ENCODE data around the gene GRIK4.
"Not testable (repeated sequence)": the region's sequence is repeated elsewhere in the genome, so short reads cannot be mapped to it uniquely, and the experiment has no call there.

GRIK4 gene

DNA sequence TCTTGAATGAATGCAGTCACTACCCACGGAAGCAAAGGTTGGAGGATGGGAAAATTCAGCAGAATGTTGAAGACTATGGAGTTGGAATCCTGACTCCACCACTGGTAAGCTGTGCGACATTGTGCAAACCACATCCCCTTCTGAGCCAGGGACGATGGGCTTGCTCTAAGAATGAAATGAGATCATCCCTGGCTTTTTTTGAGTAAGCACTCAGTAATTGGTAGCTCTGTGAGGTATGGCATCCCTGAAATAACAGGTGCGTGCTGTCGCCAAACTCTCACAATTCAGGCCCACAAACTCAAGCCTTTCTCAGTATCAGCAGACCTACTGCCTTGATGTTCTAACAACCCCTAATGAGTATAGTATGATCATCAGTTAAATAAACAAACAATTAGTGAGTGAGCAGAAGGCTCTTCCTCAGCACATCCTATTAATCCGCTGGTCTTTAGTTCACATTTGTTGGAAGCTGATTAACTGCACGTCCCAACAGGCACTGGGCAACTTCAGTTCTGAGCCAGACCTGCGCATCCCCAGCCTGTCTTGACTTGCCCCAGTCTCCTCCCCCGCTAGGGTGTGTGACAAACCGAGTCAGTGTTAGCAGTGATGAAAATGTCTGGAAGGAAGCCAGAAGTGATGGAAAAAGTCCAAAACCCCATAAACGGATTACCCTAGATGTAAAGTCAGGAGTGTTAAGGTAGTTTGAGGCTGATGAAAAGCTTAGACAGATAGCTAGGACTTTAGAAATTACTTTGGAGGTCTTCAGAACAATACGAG, 235.5 kb downstream of the GRIK4 start:
- Histone ChIP-seq H3K9me3 (ENCODE audit: low read length) (no peaks in the 10 kb centered on the region), H3K27me3 (ENCODE audit: control insufficient read depth in 1 of 2, insufficient read depth in 2 of 2, low read length in 2 of 2) (no peaks in the 10 kb centered on the region), H3K27ac (ENCODE audit: low read depth, low read length) (no peak overlapping the region), H3K36me3 (ENCODE audit: insufficient read depth, low read length) (no peaks in the 10 kb centered on the region), H3K4me3 (ENCODE audit: low read depth in 1 of 2, low read length in 2 of 2) (no peak overlapping the region), H3K9ac (ENCODE audit: low read length) (no peak overlapping the region), H3K4me1 (ENCODE audit: insufficient read depth, low read length) (no peaks in the 10 kb centered on the region)

GRCh38 chr11:120747850-120748814, 236.6 kb downstream of the GRIK4 start:
- no peak overlapping the region for H3K27ac ChIP-seq (ENCODE audit: low read depth, low read length)
- H3K36me3 ChIP-seq (ENCODE audit: insufficient read depth, low read length): no peaks in the 10 kb centered on the region
- H3K4me1 ChIP-seq (ENCODE audit: insufficient read depth, low read length): no peaks in the 10 kb centered on the region
- no peaks in the 10 kb centered on the region for H3K9me3 ChIP-seq (ENCODE audit: low read length)
- H3K27me3 ChIP-seq (ENCODE audit: control insufficient read depth in 1 of 2, insufficient read depth in 2 of 2, low read length in 2 of 2): no peaks in the 10 kb centered on the region
- H3K4me3 ChIP-seq (ENCODE audit: low read depth in 1 of 2, low read length in 2 of 2): no peak overlapping the region
- no peak overlapping the region for H3K9ac ChIP-seq (ENCODE audit: low read length)

DNA sequence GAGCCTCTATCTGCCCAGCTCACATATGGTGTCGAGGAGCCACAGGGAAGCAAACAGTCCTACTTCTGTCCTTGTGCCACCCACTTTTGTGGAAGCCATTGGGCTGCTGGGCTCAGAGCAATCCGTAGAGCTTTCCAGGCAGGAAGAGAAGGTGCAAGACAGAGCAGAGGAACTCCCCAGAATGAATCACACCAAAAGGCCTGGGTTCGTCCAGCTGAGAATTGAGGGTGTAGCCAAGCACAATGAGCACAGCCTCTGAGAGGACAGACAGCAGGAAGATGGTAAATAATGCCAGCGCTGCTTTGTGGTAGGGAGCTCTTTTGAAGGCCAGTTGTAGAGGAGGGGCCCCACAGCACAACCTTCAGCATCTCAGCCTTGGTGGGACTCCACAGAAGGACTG, 237.8 kb downstream of the GRIK4 start:
- Histone ChIP-seq H3K9me3 (ENCODE audit: low read length) (no peaks in the 10 kb centered on the region), H3K27me3 (ENCODE audit: control insufficient read depth in 1 of 2, insufficient read depth in 2 of 2, low read length in 2 of 2) (no peaks in the 10 kb centered on the region), H3K36me3 (ENCODE audit: insufficient read depth, low read length) (no peaks in the 10 kb centered on the region), H3K9ac (ENCODE audit: low read length) (no peak overlapping the region), H3K4me1 (ENCODE audit: insufficient read depth, low read length) (no peaks in the 10 kb centered on the region), H3K4me3 (ENCODE audit: low read depth in 1 of 2, low read length in 2 of 2) (no peak overlapping the region), H3K27ac (ENCODE audit: low read depth, low read length) (no peak overlapping the region)

DNA sequence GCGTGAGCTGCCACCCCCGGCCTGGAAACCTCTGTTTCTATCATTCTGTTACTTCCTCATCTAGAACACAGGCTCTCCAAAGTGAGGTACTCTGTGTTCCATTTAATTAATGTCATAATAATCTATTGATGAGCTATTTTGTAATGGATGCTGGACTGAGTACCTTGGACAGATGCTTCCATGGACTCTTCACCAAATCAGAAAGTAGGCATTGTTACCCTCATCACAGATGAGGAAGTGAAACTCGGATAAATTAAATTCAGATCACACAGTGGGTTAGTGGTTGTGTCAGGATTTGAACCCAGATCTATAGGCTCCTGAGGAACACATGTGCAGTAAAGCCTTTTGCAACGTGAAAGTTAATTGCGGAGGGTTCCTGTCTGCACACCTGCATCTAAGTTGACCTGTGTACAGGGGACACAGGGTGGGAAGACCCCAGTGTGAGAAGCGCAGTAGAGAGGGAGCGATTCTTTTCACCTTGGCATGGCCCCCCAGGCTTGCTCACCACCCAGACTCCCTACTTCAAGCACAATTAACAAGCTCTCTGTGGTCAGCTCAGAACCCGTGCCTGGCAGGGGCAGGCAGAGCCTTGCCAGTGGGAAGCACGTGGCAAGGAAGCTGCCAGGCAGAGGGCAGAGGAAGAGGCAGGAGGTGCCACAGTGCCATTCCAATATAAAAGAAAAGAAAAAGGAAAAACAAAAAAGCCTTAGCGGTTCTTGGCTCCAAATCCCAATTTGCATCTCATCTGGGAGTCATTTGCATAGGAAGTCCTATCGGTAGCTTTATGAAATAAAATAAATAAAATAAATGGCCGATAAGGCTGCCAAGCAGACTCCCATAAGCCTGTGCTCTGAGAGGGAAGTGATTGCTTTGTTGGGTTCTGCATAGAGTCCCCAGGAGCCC, 239.3 kb downstream of the GRIK4 start:
- H3K36me3 ChIP-seq (ENCODE audit: insufficient read depth, low read length): no peaks in the 10 kb centered on the region
- H3K27me3 ChIP-seq (ENCODE audit: control insufficient read depth in 1 of 2, insufficient read depth in 2 of 2, low read length in 2 of 2): no peaks in the 10 kb centered on the region
- no peak overlapping the region for H3K27ac ChIP-seq (ENCODE audit: low read depth, low read length)
- H3K9ac ChIP-seq (ENCODE audit: low read length): no peak overlapping the region
- no peaks in the 10 kb centered on the region for H3K4me1 ChIP-seq (ENCODE audit: insufficient read depth, low read length)
- no peak overlapping the region for H3K4me3 ChIP-seq (ENCODE audit: low read depth in 1 of 2, low read length in 2 of 2)
- H3K9me3 ChIP-seq (ENCODE audit: low read length): no peaks in the 10 kb centered on the region

GRCh38 chr11:120751550-120751949, 240.0 kb downstream of the GRIK4 start:
- H3K9me3 ChIP-seq (ENCODE audit: low read length): no peaks in the 10 kb centered on the region
- H3K4me3 ChIP-seq (ENCODE audit: low read depth in 1 of 2, low read length in 2 of 2): no peak overlapping the region
- H3K27me3 ChIP-seq (ENCODE audit: control insufficient read depth in 1 of 2, insufficient read depth in 2 of 2, low read length in 2 of 2): no peaks in the 10 kb centered on the region
- no peak overlapping the region for H3K9ac ChIP-seq (ENCODE audit: low read length)
- no peaks in the 10 kb centered on the region for H3K4me1 ChIP-seq (ENCODE audit: insufficient read depth, low read length)
- H3K27ac ChIP-seq (ENCODE audit: low read depth, low read length): no peak overlapping the region
- H3K36me3 ChIP-seq (ENCODE audit: insufficient read depth, low read length): no peaks in the 10 kb centered on the region

DNA sequence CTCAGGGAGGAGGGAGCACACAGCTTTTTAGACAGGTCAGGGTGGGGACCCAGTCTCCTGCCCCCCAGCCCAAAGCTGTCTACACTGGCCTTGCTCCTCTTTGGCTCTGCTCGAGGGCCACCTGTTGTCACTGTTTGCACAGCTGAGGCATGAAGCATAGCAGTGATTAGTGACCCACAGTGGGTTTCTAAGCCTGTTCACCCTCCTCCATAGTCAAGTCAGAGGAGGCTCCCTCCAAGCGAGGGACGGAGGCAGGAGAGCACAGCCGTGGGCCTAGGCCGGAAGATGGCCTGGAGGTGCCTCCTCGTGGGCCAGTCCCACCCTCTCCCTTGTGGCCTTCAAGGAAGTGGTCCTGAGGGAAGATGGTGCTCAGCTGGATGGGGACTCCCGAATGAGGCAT, 241.1 kb downstream of the GRIK4 start:
- Histone ChIP-seq H3K36me3 (ENCODE audit: insufficient read depth, low read length) (no peaks in the 10 kb centered on the region), H3K4me1 (ENCODE audit: insufficient read depth, low read length) (no peaks in the 10 kb centered on the region), H3K27me3 (ENCODE audit: control insufficient read depth in 1 of 2, insufficient read depth in 2 of 2, low read length in 2 of 2) (no peaks in the 10 kb centered on the region), H3K9me3 (ENCODE audit: low read length) (no peaks in the 10 kb centered on the region), H3K27ac (ENCODE audit: low read depth, low read length) (no peak overlapping the region), H3K9ac (ENCODE audit: low read length) (no peak overlapping the region), H3K4me3 (ENCODE audit: low read depth in 1 of 2, low read length in 2 of 2) (no peak overlapping the region)

- no peaks in the 10 kb centered on the region for H3K4me1 ChIP-seq (ENCODE audit: insufficient read depth, low read length)
These were observed 245.4 kb downstream of the GRIK4 start for GRCh38 chr11:120756931-120757330.

DNA sequence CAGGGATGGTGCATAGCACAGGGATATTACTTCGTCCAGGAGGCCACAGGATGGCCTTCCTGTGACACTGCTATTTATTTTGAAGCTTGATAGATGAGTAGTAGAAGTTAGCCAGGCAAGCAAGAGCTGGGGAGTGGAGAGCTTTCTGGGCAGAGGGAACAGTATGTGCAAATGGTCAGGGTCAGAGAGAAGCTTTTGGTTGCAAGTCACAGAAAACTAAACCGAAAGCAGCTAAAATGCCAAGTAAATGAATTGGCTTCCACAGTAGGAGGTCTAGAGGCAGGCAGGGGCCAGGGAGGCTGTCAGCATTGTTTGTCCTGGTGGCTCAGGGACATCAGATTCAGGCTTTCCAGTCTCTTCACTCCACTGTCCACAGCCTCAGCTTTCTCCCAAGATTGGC, 247.5 kb downstream of the GRIK4 start:
- Histone ChIP-seq H3K27me3 (ENCODE audit: control insufficient read depth in 1 of 2, insufficient read depth in 2 of 2, low read length in 2 of 2) (no peaks in the 10 kb centered on the region), H3K9ac (ENCODE audit: low read length) (no peak overlapping the region), H3K4me1 (ENCODE audit: insufficient read depth, low read length) (no peaks in the 10 kb centered on the region), H3K4me3 (ENCODE audit: low read depth in 1 of 2, low read length in 2 of 2) (no peak overlapping the region), H3K36me3 (ENCODE audit: insufficient read depth, low read length) (no peaks in the 10 kb centered on the region), H3K9me3 (ENCODE audit: low read length) (no peaks in the 10 kb centered on the region), H3K27ac (ENCODE audit: low read depth, low read length) (no peak overlapping the region)

More at GRCh38 chr11:120756931-120757330, 245.4 kb downstream of the GRIK4 start:
- H3K36me3 ChIP-seq (ENCODE audit: insufficient read depth, low read length): no peaks in the 10 kb centered on the region
- no peaks in the 10 kb centered on the region for H3K9me3 ChIP-seq (ENCODE audit: low read length)
- no peak overlapping the region for H3K27ac ChIP-seq (ENCODE audit: low read depth, low read length)
- no peak overlapping the region for H3K4me3 ChIP-seq (ENCODE audit: low read depth in 1 of 2, low read length in 2 of 2)
- H3K9ac ChIP-seq (ENCODE audit: low read length): no peak overlapping the region
- no peaks in the 10 kb centered on the region for H3K27me3 ChIP-seq (ENCODE audit: control insufficient read depth in 1 of 2, insufficient read depth in 2 of 2, low read length in 2 of 2)

GRCh38 chr11:120765710-120766109, 254.2 kb downstream of the GRIK4 start:
- H3K9me3 ChIP-seq (ENCODE audit: low read length); H3K4me1 ChIP-seq (ENCODE audit: insufficient read depth, low read length); H3K36me3 ChIP-seq (ENCODE audit: insufficient read depth, low read length); H3K9ac ChIP-seq (ENCODE audit: low read length); H3K4me3 ChIP-seq (ENCODE audit: low read depth in 1 of 2, low read length in 2 of 2); H3K27ac ChIP-seq (ENCODE audit: low read depth, low read length); H3K27me3 ChIP-seq (ENCODE audit: control insufficient read depth in 1 of 2, insufficient read depth in 2 of 2, low read length in 2 of 2): not testable (repeated sequence)

GRCh38 chr11:120766318-120766717, 254.8 kb downstream of the GRIK4 start:
- no peaks in the 10 kb centered on the region for H3K36me3 ChIP-seq (ENCODE audit: insufficient read depth, low read length)
- H3K9ac ChIP-seq (ENCODE audit: low read length): no peak overlapping the region
- no peaks in the 10 kb centered on the region for H3K9me3 ChIP-seq (ENCODE audit: low read length)
- no peaks in the 10 kb centered on the region for H3K27me3 ChIP-seq (ENCODE audit: control insufficient read depth in 1 of 2, insufficient read depth in 2 of 2, low read length in 2 of 2)
- no peak overlapping the region for H3K4me3 ChIP-seq (ENCODE audit: low read depth in 1 of 2, low read length in 2 of 2)
- H3K4me1 ChIP-seq (ENCODE audit: insufficient read depth, low read length): no peaks in the 10 kb centered on the region
- H3K27ac ChIP-seq (ENCODE audit: low read depth, low read length): no peak overlapping the region

DNA sequence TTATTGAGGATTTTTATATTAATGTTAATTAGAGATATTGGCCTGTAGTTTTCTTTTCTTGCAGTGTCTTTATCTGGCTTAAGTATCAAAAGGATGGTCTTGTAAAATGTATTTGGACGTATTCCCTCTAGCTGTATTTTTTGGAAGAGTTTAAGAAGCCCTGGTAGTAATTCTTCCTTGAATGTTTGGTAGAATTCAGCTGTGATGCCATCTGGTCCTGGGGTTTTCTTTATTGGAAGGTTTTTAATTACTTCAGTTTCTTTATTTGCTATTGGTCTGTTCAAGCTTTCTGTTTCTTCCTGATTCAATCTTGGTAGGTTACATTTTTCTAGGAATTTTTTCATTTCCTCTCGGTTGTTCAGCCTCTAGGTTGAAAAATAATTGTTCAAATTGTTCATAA, 257.4 kb downstream of the GRIK4 start:
- H3K4me1 ChIP-seq (ENCODE audit: insufficient read depth, low read length): no peaks in the 10 kb centered on the region
- H3K27ac ChIP-seq (ENCODE audit: low read depth, low read length): no peak overlapping the region
- no peaks in the 10 kb centered on the region for H3K36me3 ChIP-seq (ENCODE audit: insufficient read depth, low read length)
- H3K4me3 ChIP-seq (ENCODE audit: low read depth in 1 of 2, low read length in 2 of 2): no peak overlapping the region
- H3K27me3 ChIP-seq (ENCODE audit: control insufficient read depth in 1 of 2, insufficient read depth in 2 of 2, low read length in 2 of 2): no peaks in the 10 kb centered on the region
- H3K9ac ChIP-seq (ENCODE audit: low read length): no peak overlapping the region
- no peaks in the 10 kb centered on the region for H3K9me3 ChIP-seq (ENCODE audit: low read length)
